Body of pancreas (tissue), 4 donors: ENCODE measurements around the gene ZNF519.
"Not testable (repeated sequence)": the region's sequence is repeated elsewhere in the genome, so short reads cannot be mapped to it uniquely, and the experiment has no call there.

Experiments used
- POLR2A ChIP-seq, 3 donors: fragments of 450-650 bp; IDR thresholded peaks; one replicate each; pipeline ENCODE4 v1.6.1; 2016; ENCODE audit warnings: antibody characterized with exemption in 3 of 3, mild to moderate bottlenecking in 2 of 3
- TF ChIP-seq, protein P1 (sequence below), 7 experiments: fragments of 450-650 bp in 4 of 7; fragments of 200-600 bp in 3 of 7; sonication (generic) in 3 of 7; IDR thresholded peaks; one replicate each; pipeline ENCODE4 v1.5.1; 2016 to 2019; ENCODE audit warnings: antibody characterized with exemption in 7 of 7

DNA sequence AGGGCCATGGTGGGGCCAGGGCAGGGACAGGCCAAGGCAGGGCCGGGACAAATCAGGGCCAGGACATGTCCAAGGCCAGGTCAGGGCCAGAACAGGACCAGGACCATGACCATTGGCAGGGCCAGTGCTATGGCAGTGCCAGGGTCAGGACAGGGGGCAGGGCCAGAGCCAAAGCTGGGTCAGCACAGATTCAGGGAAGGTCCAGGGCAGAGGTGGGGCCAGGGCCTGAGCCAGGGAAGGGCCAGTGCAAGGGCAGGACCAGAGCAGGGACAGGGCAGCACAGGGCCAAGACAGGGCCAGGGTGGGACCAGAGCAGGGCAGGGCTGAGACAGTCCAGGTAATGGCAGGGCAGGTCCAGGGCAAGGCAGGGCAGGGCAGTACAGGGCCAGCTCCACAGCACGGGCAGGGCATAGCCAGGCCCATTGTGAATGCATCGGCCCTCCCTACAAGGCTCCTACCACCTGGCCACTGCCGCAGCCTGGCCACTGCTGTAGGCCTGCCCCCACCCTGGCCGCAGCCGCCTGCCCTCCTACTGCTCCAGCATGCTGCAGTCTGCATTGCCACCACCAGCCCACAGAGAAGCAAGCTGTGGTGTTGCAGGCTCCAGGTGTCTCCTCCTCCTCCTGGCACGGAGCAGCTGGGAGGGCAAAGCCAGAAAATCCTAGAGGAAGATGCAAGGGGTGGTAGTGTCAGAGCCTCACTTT lies 41.9 kb upstream of the ZNF519 start:
- TF ChIP-seq, protein P1, sequence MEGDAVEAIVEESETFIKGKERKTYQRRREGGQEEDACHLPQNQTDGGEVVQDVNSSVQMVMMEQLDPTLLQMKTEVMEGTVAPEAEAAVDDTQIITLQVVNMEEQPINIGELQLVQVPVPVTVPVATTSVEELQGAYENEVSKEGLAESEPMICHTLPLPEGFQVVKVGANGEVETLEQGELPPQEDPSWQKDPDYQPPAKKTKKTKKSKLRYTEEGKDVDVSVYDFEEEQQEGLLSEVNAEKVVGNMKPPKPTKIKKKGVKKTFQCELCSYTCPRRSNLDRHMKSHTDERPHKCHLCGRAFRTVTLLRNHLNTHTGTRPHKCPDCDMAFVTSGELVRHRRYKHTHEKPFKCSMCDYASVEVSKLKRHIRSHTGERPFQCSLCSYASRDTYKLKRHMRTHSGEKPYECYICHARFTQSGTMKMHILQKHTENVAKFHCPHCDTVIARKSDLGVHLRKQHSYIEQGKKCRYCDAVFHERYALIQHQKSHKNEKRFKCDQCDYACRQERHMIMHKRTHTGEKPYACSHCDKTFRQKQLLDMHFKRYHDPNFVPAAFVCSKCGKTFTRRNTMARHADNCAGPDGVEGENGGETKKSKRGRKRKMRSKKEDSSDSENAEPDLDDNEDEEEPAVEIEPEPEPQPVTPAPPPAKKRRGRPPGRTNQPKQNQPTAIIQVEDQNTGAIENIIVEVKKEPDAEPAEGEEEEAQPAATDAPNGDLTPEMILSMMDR (IDR thresholded peaks at IDR 0.05), result not testable (repeated sequence)
- TF ChIP-seq POLR2A (IDR thresholded peaks at IDR 0.05), result not testable (repeated sequence)
